SKM-1 treated with dmso at 0.1 percent for 144 hours (cell line): ENCODE measurements around the gene LEF1.

Source experiments
- DNase-seq: peaks from one replicate; lab custom pipeline; 2025; ENCODE audit not compliant: unreplicated experiment; lab: John Stamatoyannopoulos, UW

Gene LEF1

GRCh38 chr4:108149588-108150380 is 18.9 kb downstream of the LEF1 start:
- no peak for DNase-seq

- no peak for DNase-seq
Measured at GRCh38 chr4:108148316-108148715, 20.4 kb downstream of the LEF1 start.

GRCh38 chr4:108146819-108147218 is 21.9 kb downstream of the LEF1 start:
- DNase-seq: no peak

DNA sequence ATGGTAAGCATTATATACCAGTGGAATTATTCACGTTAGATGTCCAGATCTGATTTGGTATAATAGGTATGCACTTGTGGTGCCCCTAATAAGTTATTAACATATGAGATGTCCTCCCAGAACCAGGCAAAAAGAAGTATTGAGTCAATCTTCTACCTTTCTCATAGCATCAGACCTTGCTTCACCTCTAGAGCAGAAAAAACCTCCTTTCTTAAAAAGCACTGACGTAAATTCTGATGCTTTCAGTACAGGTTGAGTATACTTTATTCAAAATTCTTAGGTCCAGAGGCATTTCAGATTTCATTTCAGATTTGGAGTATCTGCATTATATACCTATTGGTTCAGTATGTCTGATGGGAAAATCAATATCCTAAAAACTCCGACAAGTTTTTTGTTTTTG is 22.4 kb downstream of the LEF1 start:
- DNase-seq: no peak

DNA sequence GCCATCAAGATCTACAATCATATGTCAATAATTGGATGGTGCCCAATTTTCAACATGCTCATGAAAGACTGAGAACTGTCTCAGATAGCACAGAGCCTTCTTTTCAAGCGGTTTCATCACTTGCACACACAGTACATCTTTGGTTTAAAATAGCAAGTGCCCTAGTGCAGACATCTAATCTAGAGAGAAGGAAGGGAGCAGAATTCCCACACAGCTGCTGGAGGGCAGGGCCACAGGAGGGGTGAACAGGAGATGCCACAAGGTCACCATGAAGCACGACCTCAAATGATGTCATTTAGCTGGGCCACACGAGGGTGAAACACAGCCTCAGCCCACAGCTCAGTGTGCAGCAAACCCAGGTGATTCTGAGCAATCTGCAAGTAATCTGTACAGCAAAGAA is 24.3 kb downstream of the LEF1 start:
- no peak for DNase-seq

GRCh38 chr4:108143515-108143914 is 25.2 kb downstream of the LEF1 start:
- DNase-seq: no peak

DNA sequence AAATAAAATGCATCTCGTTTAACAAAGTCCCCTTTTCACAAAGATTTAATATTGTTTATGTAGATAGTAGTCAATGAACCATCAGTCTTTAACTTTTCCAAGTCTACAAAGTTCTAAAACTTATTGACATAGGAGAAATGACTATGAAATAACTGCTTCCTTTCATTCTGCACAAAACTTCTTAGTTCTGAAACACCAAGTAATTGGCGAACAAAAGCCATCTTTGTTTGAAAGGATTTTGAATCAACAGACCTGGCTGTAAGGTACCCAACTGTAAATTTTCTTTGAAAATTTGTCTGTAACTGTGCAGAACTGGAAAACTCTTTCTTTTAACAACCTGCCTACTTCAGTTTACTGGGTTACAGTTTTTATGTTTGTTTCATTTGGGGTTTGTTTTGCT is 25.9 kb downstream of the LEF1 start:
- DNase-seq: no peak

DNA sequence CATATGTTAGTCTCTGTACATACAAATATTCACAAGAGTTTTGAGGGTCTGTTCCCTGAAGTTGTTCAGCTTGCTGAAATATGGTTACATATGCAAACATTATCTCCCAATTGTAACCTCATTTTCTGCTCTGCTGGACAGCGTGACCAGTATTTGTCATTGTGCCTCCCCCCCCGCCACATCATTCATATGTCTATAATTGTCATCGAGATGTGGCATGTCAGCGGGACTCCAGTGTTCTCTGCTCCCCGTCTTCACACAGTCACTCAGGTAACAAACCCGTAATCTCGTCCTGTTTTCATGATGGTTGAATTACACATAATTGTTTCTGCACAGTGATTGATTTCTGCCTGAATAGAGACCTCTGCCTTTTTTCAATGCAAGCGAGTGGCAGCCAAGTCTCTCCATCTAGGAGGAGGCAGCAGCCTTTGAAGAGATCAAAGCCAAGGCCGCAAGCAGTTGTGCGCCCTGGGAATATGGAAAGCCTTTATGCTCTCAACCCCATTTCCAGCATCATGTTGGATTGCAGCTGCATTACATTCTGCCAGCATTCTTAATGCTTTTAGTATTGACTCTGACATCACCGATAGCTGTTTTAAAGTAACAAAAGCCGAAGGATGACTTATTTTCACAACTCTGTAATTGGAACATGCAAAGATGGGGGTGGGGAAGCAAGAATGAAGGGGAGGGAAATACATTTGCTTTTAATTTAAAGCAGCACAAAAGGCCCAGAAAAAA is 27.4 kb downstream of the LEF1 start:
- no peak for DNase-seq

- DNase-seq: no peak
Measured at GRCh38 chr4:108140328-108140727, 28.4 kb downstream of the LEF1 start.

- DNase-seq: no peak
Measured at GRCh38 chr4:108139089-108139488, 29.6 kb downstream of the LEF1 start.

- no peak for DNase-seq
Measured at GRCh38 chr4:108135549-108136209, 33.1 kb downstream of the LEF1 start.

GRCh38 chr4:108130955-108131354 is 37.8 kb downstream of the LEF1 start:
- DNase-seq: no peak

- no peak for DNase-seq
Measured at GRCh38 chr4:108129196-108129595, 39.5 kb downstream of the LEF1 start.

DNA sequence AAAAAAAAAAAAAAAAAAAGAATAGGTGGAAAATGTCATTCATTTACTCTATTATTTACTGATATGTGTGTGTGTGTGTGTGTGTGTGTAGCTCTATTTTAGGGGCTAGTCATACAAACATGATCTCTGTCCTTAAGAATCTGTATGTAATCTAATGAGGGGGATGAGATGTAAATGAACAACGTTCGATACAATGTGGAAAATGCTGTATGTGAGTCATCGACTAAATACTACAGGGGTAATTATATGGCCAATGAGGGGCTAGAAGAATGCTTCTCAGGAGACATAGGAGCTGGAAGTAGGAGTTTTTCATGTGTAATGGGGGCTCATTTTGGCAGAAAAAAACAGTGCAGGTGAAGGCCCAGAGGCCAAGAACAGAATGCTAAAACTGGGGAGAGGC is 41.9 kb downstream of the LEF1 start:
- no peak for DNase-seq

DNA sequence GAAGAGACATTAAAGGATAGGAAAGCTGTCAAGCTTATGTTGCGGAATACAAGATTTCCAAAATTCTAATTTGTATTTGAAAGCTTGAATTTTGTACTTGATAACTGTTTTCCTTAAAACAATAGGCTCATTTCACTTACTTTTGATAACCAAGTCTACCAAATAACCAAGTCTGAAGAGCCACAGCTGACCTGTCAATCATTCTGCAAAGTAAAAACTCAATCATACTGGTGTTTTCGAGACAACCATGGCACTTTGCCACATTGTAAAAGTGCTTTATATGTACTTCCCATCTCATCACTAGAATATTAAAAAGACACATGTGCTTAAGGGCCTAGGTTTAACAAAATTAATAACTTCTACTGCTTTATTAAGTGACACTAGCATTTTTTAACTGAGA is 47.9 kb downstream of the LEF1 start:
- DNase-seq: no peak

GRCh38 chr4:108119199-108119800 is 49.4 kb downstream of the LEF1 start:
- DNase-seq: no peak

DNA sequence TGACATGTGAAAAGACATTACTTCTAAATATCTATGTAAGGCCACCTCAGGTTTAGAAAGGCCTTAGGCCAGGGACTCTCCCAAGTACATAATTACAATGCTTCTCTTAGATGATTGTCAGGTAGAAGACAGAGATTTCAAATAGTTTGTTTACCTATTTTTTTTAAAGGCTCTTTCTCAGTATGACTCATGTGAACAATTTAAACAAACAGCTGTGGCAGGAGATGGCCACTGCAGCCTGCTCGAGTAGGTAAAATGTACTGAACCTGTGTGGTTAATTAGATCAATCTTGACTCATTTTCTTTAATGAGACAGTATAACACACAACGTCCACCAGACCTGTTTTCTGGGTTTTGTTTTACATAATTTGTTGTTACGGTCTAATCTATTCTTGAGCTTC is 50.2 kb downstream of the LEF1 start:
- DNase-seq: no peak

GRCh38 chr4:108117418-108118182 is 51.1 kb downstream of the LEF1 start:
- no peak for DNase-seq

GRCh38 chr4:108116423-108117168 is 52.1 kb downstream of the LEF1 start:
- DNase-seq: no peak

DNA sequence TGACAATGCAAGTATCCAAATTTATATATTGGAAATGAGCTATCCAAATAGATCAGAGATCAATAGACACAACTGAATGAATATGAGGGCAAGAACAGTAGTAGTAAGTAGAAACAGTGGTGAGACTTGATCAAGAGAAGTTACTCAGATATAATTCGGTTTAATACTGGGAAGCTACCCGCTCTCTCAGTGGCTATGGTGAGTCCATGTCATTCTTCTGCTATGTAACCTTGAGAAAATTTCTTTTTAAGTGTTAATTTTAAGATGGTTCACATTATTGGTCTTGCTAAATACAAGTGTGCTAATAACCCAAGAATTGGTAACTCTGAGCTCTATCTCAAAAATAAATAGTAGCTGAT is 53.6 kb downstream of the LEF1 start:
- no peak for DNase-seq
